ENCODE results near the gene PLEKHM2.

The PLEKHM2 gene

GRCh38 chr1:15758343-15758931, 74.3 kb downstream of the PLEKHM2 start, which contains the start of gene FBLIM1:
FBLIM1 (plus strand) TSS chr1:15758795; CDS start chr1:15764984, 6,189 bp downstream.
- Histone ChIP-seq H3K27me3 (ENCODE audit: control insufficient read depth, insufficient read depth, low read length, poor library complexity, severe bottlenecking) (peaks cover 42% of the 10 kb centered on the region), H3K9me3 (ENCODE audit: control insufficient read depth, low read length) (no peaks in the 10 kb centered on the region), H3K4me3 (ENCODE audit: insufficient read depth, low read depth, low read length) (peak within 1 kb of the TSS; percentile 64), H3K27ac (ENCODE audit: insufficient read depth, low read depth, low read length, poor library complexity, severe bottlenecking) (no peak within 1 kb of the TSS), H3K36me3 (ENCODE audit: control insufficient read depth, insufficient read depth, low read length) (no peaks in the 10 kb centered on the region), H3K4me1 (ENCODE audit: control insufficient read depth, insufficient read depth, low read length) (peaks cover 30% of the 10 kb centered on the region)
- WGBS, 2 experiments, result 0% methylated on average over 48 to 56 of the region's 58 CpGs

GRCh38 chr1:15758953-15759661, 75.0 kb downstream of the PLEKHM2 start:
- Histone ChIP-seq H3K9me3 (ENCODE audit: control insufficient read depth, low read length) (no peaks in the 10 kb centered on the region), H3K36me3 (ENCODE audit: control insufficient read depth, insufficient read depth, low read length) (no peaks in the 10 kb centered on the region), H3K4me3 (ENCODE audit: insufficient read depth, low read depth, low read length) (peak overlapping the region; percentile 64), H3K27ac (ENCODE audit: insufficient read depth, low read depth, low read length, poor library complexity, severe bottlenecking) (no peak overlapping the region), H3K4me1 (ENCODE audit: control insufficient read depth, insufficient read depth, low read length) (peaks cover 30% of the 10 kb centered on the region), H3K27me3 (ENCODE audit: control insufficient read depth, insufficient read depth, low read length, poor library complexity, severe bottlenecking) (peaks cover 42% of the 10 kb centered on the region)
- 1% methylated on average over 58 of the region's 58 CpGs for WGBS, 2 experiments

GRCh38 chr1:15760520-15761211, 76.5 kb downstream of the PLEKHM2 start:
- WGBS, 2 experiments, result 31 to 46% methylated on average over 12 of the region's 12 CpGs
- Histone ChIP-seq H3K36me3 (ENCODE audit: control insufficient read depth, insufficient read depth, low read length) (no peaks in the 10 kb centered on the region), H3K4me1 (ENCODE audit: control insufficient read depth, insufficient read depth, low read length) (peaks cover 26% of the 10 kb centered on the region), H3K27me3 (ENCODE audit: control insufficient read depth, insufficient read depth, low read length, poor library complexity, severe bottlenecking) (peaks cover 42% of the 10 kb centered on the region), H3K4me3 (ENCODE audit: insufficient read depth, low read depth, low read length) (peak overlapping the region; percentile 15), H3K9me3 (ENCODE audit: control insufficient read depth, low read length) (no peaks in the 10 kb centered on the region), H3K27ac (ENCODE audit: insufficient read depth, low read depth, low read length, poor library complexity, severe bottlenecking) (no peak overlapping the region)

GRCh38 chr1:15761366-15762128, 77.4 kb downstream of the PLEKHM2 start:
- Histone ChIP-seq H3K27ac (ENCODE audit: insufficient read depth, low read depth, low read length, poor library complexity, severe bottlenecking) (no peak overlapping the region), H3K36me3 (ENCODE audit: control insufficient read depth, insufficient read depth, low read length) (no peaks in the 10 kb centered on the region), H3K4me1 (ENCODE audit: control insufficient read depth, insufficient read depth, low read length) (peaks cover 19% of the 10 kb centered on the region), H3K4me3 (ENCODE audit: insufficient read depth, low read depth, low read length) (no peak overlapping the region), H3K27me3 (ENCODE audit: control insufficient read depth, insufficient read depth, low read length, poor library complexity, severe bottlenecking) (peaks cover 36% of the 10 kb centered on the region), H3K9me3 (ENCODE audit: control insufficient read depth, low read length) (no peaks in the 10 kb centered on the region)
- WGBS, 2 experiments, result 93% methylated on average over 8 of the region's 8 CpGs

GRCh38 chr1:15762546-15762945, 78.4 kb downstream of the PLEKHM2 start:
- peaks cover 16% of the 10 kb centered on the region for H3K4me1 ChIP-seq (ENCODE audit: control insufficient read depth, insufficient read depth, low read length)
- H3K36me3 ChIP-seq (ENCODE audit: control insufficient read depth, insufficient read depth, low read length), result no peaks in the 10 kb centered on the region
- peaks cover 26% of the 10 kb centered on the region for H3K27me3 ChIP-seq (ENCODE audit: control insufficient read depth, insufficient read depth, low read length, poor library complexity, severe bottlenecking)
- no peaks in the 10 kb centered on the region for H3K9me3 ChIP-seq (ENCODE audit: control insufficient read depth, low read length)
- H3K27ac ChIP-seq (ENCODE audit: insufficient read depth, low read depth, low read length, poor library complexity, severe bottlenecking), result no peak overlapping the region
- H3K4me3 ChIP-seq (ENCODE audit: insufficient read depth, low read depth, low read length), result no peak overlapping the region
- 83% methylated on average over 10 of the region's 10 CpGs for WGBS, 2 experiments

- no peaks in the 10 kb centered on the region for H3K36me3 ChIP-seq (ENCODE audit: control insufficient read depth, insufficient read depth, low read length)
- H3K27ac ChIP-seq (ENCODE audit: insufficient read depth, low read depth, low read length, poor library complexity, severe bottlenecking), result no peak overlapping the region
- WGBS, 2 experiments, result 88 to 89% methylated on average over 10 of the region's 10 CpGs
- peaks cover 10% of the 10 kb centered on the region for H3K27me3 ChIP-seq (ENCODE audit: control insufficient read depth, insufficient read depth, low read length, poor library complexity, severe bottlenecking)
- H3K4me3 ChIP-seq (ENCODE audit: insufficient read depth, low read depth, low read length), result no peak overlapping the region
- H3K9me3 ChIP-seq (ENCODE audit: control insufficient read depth, low read length), result no peaks in the 10 kb centered on the region
- peaks cover 9% of the 10 kb centered on the region for H3K4me1 ChIP-seq (ENCODE audit: control insufficient read depth, insufficient read depth, low read length)
Measured at GRCh38 chr1:15764269-15764764, 80.2 kb downstream of the PLEKHM2 start.

GRCh38 chr1:15764890-15765289, 80.8 kb downstream of the PLEKHM2 start:
- 96% methylated on average over 15 of the region's 15 CpGs for WGBS, 2 experiments
- no peaks in the 10 kb centered on the region for H3K36me3 ChIP-seq (ENCODE audit: control insufficient read depth, insufficient read depth, low read length)
- H3K4me3 ChIP-seq (ENCODE audit: insufficient read depth, low read depth, low read length), result no peak overlapping the region
- H3K27me3 ChIP-seq (ENCODE audit: control insufficient read depth, insufficient read depth, low read length, poor library complexity, severe bottlenecking), result peaks cover 4% of the 10 kb centered on the region
- H3K27ac ChIP-seq (ENCODE audit: insufficient read depth, low read depth, low read length, poor library complexity, severe bottlenecking), result no peak overlapping the region
- peaks cover 9% of the 10 kb centered on the region for H3K4me1 ChIP-seq (ENCODE audit: control insufficient read depth, insufficient read depth, low read length)
- H3K9me3 ChIP-seq (ENCODE audit: control insufficient read depth, low read length), result no peaks in the 10 kb centered on the region

GRCh38 chr1:15765495-15766194, 81.5 kb downstream of the PLEKHM2 start:
- no peak overlapping the region for H3K27ac ChIP-seq (ENCODE audit: insufficient read depth, low read depth, low read length, poor library complexity, severe bottlenecking)
- no peaks in the 10 kb centered on the region for H3K9me3 ChIP-seq (ENCODE audit: control insufficient read depth, low read length)
- H3K36me3 ChIP-seq (ENCODE audit: control insufficient read depth, insufficient read depth, low read length), result no peaks in the 10 kb centered on the region
- 94% methylated on average over 20 of the region's 20 CpGs for WGBS, 2 experiments
- peaks cover 5% of the 10 kb centered on the region for H3K4me1 ChIP-seq (ENCODE audit: control insufficient read depth, insufficient read depth, low read length)
- no peaks in the 10 kb centered on the region for H3K27me3 ChIP-seq (ENCODE audit: control insufficient read depth, insufficient read depth, low read length, poor library complexity, severe bottlenecking)
- H3K4me3 ChIP-seq (ENCODE audit: insufficient read depth, low read depth, low read length), result no peak overlapping the region

GRCh38 chr1:15767941-15768340, 83.8 kb downstream of the PLEKHM2 start:
- no peak overlapping the region for H3K27ac ChIP-seq (ENCODE audit: insufficient read depth, low read depth, low read length, poor library complexity, severe bottlenecking)
- WGBS, 2 experiments, result 93% methylated on average over 5 of the region's 5 CpGs
- no peak overlapping the region for H3K4me3 ChIP-seq (ENCODE audit: insufficient read depth, low read depth, low read length)
- no peaks in the 10 kb centered on the region for H3K36me3 ChIP-seq (ENCODE audit: control insufficient read depth, insufficient read depth, low read length)
- H3K4me1 ChIP-seq (ENCODE audit: control insufficient read depth, insufficient read depth, low read length), result no peaks in the 10 kb centered on the region
- H3K27me3 ChIP-seq (ENCODE audit: control insufficient read depth, insufficient read depth, low read length, poor library complexity, severe bottlenecking), result no peaks in the 10 kb centered on the region
- no peaks in the 10 kb centered on the region for H3K9me3 ChIP-seq (ENCODE audit: control insufficient read depth, low read length)

All from ectodermal cell (in vitro differentiated cells).